GM21786 (cell line): Measurements from ENCODE around the gene TACC2.
A peak's percentile ranks its signal among the peaks of the same experiment; 100 is the strongest.

Experiments
- ATAC-seq: cut with Tn5 transposase; IDR thresholded peaks from one replicate; pipeline ENCODE4 v1.9.1; 2021; ENCODE audit not compliant: unreplicated experiment

TACC2 gene

GRCh38 chr10:122291739-122292138 lies 302.8 kb downstream of the TACC2 start:
- ATAC-seq = no peak

DNA sequence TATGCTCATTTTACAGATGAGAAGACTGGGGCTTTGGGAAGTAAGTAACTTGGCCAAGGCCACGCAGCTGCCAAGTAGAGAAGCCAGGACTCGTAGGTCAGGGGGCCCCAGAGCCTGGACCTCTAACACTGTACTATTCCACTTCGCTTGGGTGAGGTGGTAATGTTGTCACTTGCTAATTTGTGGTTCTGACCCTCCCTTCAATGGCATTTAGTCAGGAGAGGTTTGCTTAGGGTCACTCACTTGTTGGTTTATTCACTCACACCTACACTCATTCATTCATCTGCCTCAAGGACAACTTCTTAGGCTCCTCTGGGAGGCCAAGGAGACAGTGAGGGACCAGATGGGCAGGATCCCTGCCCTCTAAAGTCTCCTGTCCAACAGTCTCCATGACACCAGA lies 303.4 kb downstream of the TACC2 start:
- no peak for ATAC-seq

DNA sequence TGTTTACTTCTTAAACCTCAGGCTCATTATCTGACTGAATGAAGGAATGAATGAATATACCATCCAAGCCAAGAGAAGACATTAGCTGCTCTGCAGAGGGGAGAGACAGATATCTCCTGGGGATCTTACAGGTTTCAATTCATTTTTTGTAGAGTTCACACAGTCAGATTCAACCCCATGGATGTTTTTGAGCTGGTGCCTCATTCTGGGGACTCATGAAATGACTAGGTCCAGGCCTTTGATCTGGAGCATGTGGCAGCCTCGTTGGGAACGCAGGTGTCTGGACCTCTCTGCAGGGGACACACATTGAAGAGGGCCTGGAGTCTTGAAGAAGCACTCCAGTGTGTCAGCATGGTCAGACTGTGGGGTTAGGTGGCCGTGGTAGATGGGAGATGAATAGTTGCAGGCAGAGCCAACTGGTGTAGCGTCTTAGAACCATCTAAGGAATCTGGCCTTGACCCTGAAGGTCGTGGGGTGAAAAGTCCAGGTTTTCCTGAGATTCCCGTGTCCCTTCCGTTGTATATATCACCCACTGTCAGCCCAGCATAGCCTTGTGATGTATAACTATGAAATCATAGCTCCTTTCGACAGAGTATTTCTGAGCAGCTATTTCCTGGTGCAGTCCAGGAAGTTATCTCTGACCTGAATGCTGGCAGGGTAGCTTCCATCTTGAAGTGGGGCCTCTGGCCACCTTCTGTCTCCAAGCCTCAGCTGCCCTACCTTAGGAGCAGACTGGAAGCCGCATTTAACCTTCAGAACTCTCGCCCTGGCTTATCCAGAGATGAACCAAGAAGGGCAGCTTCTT lies 304.4 kb downstream of the TACC2 start:
- no peak for ATAC-seq

DNA sequence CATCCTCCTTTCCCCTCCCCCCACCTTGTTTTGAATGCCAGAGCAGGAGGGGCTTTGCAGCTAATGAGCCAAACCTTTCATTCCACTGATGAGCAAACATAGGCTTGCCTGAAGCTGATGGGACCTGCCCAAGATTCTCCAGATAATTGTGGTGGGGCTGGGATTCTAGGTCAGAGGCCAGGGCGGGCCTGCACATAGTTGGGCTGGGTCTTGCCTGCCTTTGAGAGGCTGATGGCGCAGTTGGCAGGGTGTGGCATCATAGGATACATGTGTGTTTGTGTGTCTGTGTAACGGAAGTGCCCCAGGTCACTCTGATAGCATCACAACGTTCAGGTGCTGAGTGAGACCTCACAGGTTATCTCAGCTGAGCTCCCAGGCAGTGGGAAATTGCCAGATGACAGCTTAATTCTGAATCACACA lies 305.0 kb downstream of the TACC2 start:
- no peak for ATAC-seq

GRCh38 chr10:122294511-122295450 lies 305.8 kb downstream of the TACC2 start:
- ATAC-seq = no peak

DNA sequence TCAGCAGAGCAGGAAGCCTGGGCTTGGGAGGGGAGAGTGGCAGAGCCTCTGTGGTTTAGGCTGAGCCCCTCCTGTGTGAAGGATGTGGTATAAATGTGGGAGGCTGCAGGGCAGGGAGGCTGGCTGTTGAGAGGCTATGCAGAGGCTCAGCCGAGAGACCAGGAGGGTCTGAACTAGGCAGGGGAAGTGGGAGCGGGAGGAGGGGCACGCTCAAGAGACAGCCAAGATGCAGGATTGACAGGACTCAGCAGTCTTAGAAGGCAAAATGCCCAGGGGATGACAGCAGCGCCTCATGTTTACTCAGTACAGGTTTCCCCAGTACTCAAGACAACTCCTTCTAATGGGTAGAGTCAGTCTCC lies 306.5 kb downstream of the TACC2 start:
- no peak for ATAC-seq

DNA sequence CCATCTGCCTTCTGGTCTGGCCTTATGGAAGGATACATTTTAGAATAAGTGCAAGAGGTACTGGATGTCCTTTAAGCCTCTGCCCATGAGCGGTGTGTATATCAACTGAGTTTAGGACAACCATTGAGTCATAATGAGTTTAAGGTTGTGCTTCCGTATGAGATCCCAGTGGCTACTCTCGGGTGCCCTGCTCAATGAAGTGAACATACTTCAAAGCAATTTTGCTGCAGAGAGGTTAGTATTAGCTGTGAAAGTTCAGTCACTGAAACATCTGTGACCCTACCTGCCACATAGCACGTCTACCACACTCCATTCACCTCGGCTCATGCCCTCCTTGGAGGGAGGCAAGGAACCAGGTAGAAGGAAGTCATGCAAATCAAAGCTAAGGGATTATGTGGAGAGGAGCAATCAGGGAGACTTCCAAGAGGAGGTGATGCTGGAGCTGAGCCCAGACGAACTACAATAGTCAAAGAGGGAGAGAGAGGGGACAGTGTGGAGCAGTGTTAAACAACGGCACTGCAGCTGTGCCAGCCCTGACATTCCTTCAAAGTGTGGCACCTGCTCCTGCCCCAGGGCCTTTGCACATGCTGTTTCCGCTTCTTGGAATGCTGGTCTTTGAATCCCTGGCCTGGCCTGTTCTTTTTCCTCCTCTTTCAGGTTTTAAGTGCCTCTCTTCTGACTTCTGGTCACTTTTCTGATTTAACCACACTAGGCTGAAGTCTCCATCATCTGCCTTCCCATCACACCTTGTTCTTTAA lies 307.6 kb downstream of the TACC2 start:
- peak; percentile 63 for ATAC-seq

DNA sequence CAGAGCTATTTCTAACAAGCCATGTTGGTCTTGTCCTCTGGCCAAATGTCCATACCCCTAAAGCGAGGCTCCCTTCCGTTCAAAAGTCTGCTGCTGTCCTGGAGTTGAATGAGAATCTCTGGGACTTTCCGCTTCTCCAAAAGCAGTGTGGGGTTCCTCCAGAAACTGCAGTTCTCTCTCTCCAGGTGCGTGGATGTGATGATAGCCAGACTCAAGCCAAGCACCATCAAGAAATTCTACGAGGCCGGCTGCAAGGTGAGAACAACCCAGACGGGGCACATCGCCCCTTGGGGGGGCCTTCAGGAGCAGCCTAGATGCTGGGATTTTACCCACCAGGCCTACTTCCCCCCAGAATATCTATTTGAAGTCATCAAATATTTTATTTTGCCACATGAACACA lies 308.6 kb downstream of the TACC2 start:
- no peak for ATAC-seq

- no peak for ATAC-seq
These were observed 309.2 kb downstream of the TACC2 start for GRCh38 chr10:122298206-122298597.

DNA sequence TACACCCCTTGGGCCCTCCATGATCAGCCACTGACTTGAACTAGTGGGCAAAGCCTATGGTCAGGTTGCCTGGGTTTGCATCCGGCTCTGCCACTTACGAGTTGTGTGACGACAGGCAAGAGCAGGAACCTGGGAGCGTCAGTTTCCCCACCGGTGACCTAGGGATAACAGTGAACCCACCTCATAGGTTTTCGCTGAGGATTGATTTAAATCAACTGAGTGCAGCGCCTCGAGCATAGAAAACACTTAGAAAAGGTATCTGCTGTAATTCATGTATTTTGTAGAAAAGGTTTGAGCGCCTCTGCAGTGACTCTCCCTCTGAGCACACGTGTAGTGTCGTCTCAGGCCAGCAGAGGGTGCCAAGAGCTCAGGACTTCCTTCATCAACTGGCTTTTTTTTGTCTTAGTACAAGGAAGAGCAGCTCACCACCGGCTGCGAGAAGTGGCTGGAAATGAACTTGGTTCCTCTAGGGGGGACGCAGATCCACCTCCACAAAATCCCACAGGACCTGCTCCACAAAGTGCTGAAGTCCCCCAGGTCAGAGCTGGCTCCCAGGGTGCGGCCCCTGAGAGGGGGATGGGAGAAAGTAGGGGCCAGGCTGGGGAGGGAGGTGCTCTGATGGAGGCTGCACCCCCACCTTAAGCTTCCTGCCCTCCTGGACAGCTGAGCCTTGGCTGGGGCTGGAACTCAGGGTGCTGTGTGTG lies 309.8 kb downstream of the TACC2 start:
- ATAC-seq = peak; percentile 76

DNA sequence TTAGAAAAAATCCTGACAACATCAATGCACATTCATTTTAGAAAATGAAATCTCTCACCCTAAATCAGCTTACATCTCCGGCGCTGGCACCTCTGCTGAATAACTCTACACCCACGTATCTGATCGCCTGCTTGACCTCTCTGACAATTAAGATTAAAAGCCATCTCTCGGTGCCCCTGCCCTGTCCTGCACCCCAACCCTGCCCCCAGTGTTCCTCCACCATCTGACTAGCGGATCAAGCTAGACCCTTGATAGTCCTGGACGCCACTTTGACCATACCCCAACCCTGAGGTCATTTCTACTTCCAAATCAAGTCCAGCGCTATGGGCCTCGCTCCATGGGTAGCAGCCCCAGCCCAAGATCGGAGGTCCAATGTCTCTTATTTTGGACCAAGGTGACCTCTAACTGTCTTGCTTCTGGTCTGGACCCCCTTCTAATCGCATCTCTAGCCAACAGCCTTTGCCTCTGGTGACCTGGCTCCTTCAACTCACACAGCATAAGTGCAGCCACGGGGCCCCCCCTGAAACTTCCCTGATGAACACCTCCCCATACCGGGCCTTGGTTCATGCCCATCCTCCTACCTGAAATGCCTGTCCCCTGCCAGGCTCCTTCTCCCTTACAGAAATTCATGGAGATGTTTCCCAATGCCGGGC lies 310.6 kb downstream of the TACC2 start:
- ATAC-seq = no peak

DNA sequence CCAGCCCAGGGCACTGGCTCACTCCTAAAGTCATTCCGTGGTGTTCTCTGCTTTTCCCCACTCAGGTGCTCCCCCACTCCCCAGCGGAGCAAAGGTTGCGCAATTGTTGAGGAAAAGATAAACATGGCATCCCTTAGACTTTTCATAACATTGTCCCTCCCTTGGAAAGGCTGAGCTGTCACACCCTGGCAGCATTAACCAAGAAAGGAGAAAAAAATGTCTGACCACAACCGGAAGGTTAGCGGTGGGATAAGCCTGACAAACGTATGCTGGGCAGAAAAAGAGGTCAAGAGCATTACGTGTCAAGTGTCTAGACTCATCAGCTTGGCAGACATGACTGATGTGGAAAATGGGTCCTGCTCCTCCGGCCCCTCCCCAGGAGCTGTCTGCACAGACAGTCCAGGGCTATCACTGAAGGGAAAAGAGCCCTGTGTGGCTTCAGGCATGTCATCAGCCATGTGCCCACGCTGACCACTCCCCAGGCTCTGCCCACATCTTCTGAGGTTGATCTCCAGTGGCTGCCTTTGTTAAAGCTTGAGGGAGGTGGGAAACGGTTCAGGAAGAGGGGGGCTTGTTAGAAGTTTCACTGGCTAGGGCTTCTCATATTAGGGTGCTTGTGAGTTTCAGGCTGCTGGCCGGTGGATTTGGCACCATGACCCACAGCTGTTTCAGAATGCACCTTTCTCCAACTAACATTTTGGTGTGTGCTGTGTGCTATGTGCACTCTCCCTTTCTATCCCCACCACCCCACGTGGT lies 312.3 kb downstream of the TACC2 start:
- no peak for ATAC-seq

- no peak for ATAC-seq
These were observed 312.8 kb downstream of the TACC2 start for GRCh38 chr10:122301811-122302115.

DNA sequence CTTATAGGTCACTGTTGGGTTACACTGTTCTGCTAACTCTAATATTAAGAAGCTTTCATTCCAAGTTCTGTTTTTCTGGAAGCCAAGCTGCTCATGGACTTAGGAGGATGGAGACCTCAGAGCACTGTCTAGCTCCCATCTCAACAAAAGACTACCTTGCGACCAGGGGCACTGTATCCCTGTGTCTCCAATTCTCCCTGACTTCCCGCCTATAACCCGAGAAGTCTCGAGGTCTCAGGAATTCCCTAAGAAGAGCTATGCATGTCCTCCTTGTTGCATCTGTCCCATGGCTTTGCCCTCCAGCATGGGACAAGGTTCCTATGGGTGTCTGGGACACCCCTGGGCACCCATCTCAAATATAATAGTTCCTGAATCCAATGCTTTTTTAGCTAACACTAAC lies 313.4 kb downstream of the TACC2 start:
- no peak for ATAC-seq

- no peak for ATAC-seq
These were observed 314.5 kb downstream of the TACC2 start for GRCh38 chr10:122303271-122304053.
